ENCODE data around the gene DPP9.

Gene DPP9

DNA sequence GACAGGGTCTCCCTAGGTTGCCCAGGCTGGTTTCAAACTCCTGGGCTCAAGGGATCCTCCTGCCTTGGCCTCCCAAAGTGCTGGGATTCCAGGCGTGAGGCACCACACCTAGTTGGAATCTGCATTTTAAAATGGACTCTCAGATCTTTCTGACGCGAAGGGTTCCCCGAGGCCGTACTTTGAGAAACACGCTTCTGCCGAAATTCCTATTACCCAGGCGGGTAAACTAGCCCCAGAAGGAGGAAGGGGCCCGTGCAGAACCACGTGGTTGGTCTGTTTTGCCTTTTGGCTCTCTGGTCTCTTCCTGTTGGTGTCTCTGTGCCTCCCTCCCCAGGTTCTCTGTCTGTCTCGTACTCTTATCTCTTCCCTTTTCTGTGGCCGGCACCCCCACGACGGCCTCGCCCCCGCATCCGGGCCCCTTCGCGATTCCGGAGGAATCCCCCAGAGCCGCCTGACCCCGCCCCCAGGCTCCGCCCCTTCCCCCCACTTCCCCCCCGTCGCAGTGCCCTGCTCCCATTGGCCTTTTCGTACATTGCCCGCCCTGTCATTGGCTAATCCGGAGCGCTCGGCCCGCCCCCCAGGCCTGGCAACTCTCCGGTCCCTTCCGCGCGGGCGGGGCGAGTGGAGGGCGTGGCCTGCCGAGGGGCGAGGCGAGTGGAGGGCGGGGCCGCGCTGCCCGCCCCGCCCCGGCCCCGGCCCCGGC is 84.7 kb downstream of the DPP9 start, which contains the start of gene TNFAIP8L1:
Gene TNFAIP8L1, plus strand, starts transcription at position 689 of the 703 bp plus-strand sequence. CDS start 12,354 bp downstream, outside the sequence.
- peak; percentile 59 for DNase-seq (ENCODE audit: low read depth)
- peak within 1 kb of the TSS; percentile 68 for H3K4me3 ChIP-seq (ENCODE audit: control insufficient read depth, low read depth, low read length)
- TF ChIP-seq, protein P1, sequence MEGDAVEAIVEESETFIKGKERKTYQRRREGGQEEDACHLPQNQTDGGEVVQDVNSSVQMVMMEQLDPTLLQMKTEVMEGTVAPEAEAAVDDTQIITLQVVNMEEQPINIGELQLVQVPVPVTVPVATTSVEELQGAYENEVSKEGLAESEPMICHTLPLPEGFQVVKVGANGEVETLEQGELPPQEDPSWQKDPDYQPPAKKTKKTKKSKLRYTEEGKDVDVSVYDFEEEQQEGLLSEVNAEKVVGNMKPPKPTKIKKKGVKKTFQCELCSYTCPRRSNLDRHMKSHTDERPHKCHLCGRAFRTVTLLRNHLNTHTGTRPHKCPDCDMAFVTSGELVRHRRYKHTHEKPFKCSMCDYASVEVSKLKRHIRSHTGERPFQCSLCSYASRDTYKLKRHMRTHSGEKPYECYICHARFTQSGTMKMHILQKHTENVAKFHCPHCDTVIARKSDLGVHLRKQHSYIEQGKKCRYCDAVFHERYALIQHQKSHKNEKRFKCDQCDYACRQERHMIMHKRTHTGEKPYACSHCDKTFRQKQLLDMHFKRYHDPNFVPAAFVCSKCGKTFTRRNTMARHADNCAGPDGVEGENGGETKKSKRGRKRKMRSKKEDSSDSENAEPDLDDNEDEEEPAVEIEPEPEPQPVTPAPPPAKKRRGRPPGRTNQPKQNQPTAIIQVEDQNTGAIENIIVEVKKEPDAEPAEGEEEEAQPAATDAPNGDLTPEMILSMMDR (IDR thresholded peaks at IDR 0.05; ENCODE audit: control insufficient read depth, insufficient read depth, low read depth, low read length, missing control alignments): no peak

DNA sequence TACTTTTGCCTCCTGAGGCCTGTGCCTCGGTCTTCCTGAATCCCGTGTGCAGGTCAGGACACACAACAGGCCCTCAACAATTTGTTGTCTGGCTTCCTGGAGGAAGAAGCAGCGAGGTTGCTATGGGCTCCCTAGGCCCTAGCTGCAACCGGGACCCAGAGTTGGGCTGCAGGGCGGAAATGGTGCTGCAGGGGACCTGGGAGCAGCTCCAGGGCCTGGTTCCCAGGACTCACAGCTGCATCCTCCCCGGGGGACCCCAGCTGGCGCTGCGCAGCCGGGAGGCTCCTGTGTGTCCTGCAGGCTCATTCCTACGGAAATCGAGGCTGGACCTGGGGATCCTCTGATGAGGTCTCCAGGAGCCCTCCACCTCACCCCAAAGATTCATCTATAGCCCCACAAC is 85.3 kb downstream of the DPP9 start:
- TF ChIP-seq, protein P1 (IDR thresholded peaks at IDR 0.05; ENCODE audit: control insufficient read depth, insufficient read depth, low read depth, low read length, missing control alignments): no peak
- no peak for DNase-seq (ENCODE audit: low read depth)
- no peak overlapping the region for H3K4me3 ChIP-seq (ENCODE audit: control insufficient read depth, low read depth, low read length)

DNA sequence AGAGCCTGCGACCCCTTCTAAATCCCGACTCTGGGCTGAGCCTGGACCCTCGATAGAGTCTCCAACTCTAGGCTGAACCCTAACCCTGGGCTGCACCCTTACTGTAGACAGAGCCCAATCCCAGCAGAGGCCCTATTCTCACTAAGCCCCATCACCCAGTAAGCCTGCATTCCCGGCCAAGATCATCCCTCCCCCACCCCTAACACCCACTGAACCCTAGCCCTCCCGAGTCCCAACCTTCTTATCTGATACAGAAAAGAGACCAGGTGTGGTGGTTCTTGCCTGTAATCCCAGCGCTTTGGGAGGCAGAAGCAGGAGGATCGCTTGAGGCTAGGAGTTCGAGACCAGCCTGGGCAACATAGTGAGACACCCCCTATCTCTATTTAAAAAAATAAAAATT is 86.9 kb downstream of the DPP9 start:
- H3K4me3 ChIP-seq (ENCODE audit: control insufficient read depth, low read depth, low read length): no peak overlapping the region
- DNase-seq (ENCODE audit: low read depth): no peak
- TF ChIP-seq, protein P1 (IDR thresholded peaks at IDR 0.05; ENCODE audit: control insufficient read depth, insufficient read depth, low read depth, low read length, missing control alignments): no peak

DNA sequence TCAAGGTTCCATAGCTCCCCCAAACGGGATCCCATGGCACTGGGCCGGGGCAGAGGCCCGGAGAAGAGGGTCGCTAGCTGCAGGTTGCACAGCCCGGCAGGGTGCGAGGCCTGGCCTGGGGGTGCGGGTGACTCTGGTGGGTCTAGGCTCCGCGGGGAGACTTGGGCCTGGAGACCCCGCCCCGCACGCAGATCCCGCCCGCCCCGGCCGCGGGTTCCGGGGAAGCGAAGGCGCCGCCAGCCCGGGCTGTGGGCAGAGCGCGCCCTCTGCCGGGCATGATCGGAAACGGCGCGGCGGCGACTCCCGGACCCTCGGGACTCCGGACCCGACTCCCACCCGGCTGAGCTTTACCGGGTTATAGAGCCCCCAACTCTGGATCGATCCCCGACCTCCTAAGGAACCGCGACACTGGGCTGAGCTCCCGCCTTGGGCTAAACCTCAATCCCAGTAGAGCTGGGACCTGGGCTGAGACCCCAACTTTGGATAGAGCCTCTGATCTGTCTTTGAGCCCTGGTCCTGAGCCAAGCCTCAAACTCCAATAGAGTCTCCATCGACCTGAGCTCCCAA is 87.4 kb downstream of the DPP9 start:
- DNase-seq (ENCODE audit: low read depth): no peak
- TF ChIP-seq, protein P1 (IDR thresholded peaks at IDR 0.05; ENCODE audit: control insufficient read depth, insufficient read depth, low read depth, low read length, missing control alignments): peak; percentile 75
- peak overlapping the region; percentile 49 for H3K4me3 ChIP-seq (ENCODE audit: control insufficient read depth, low read depth, low read length)

DNA sequence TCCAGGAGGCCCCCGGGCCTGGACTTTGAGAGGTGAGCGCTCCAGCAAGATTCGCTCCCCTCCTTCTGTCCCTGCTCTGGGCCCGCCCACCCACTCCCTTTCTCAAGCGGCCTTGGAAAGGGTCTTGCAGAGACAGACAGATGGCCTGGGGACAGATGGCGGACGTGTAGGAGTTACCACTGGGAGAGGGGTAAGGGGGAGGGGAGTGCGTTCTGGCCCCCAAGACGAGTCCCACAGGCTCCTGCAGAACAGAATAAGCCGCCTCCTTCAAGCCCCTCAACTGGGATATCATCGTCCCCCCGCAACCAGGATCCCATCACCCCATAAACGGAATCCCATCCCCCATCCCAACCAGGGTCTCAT is 87.9 kb downstream of the DPP9 start:
- H3K4me3 ChIP-seq (ENCODE audit: control insufficient read depth, low read depth, low read length): peak overlapping the region; percentile 49
- TF ChIP-seq, protein P1 (IDR thresholded peaks at IDR 0.05; ENCODE audit: control insufficient read depth, insufficient read depth, low read depth, low read length, missing control alignments): no peak
- no peak for DNase-seq (ENCODE audit: low read depth)

DNA sequence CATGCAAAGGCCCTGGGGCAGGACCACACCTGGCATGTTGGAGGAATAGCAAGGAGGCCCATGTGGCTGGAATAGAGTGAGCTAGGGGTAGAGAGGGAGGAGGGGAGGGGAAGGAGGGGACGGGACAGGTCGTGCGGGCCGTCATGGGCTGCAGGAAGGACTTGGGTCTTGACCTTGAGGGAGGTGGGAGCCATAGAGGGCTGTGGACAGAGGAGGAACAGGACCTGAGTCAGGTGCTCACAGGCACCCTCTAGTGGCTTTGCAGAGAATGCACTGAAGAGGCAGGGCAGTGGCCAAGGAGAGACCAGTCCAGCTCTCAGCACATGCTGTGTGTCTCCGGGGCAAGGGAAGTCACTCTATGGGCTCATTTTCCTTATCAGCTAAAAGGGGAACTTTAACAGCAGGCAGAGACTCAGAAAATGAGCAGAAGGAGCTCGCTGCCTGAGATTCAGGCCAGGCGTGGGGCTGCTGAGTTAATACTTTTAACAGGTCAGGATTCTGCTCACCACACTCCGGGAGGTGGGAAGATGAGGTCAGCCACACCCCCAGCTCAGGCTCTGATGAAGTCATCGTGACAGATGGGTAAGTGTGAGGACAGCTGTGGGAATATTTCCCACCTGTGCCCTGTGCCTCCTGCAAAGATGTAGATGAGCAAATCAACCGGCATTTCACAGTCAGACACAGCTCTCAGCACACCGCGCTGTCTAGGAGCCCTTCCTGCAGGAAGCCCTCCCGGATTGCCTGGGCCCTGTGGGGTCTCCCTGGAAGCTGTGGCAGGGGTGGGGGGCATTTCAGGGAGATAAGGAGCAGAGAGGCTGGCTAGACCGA is 90.3 kb downstream of the DPP9 start:
- no peak for DNase-seq (ENCODE audit: low read depth)
- TF ChIP-seq, protein P1 (IDR thresholded peaks at IDR 0.05; ENCODE audit: control insufficient read depth, insufficient read depth, low read depth, low read length, missing control alignments): peak; percentile 86
- no peak overlapping the region for H3K4me3 ChIP-seq (ENCODE audit: control insufficient read depth, low read depth, low read length)

Data from AG09309 (cell line).